HCT116 (cell line): ENCODE measurements around the gene CBLB. TPM values are rescaled to one million over a fixed set of nuclear protein-coding genes. Genes with fewer than 3 reads are reported as not detected.

Experiments
- ATAC-seq: fragments of 200-7000 bp; cut with Tn5 transposase; 2 replicates; pipeline ENCODE4 v1.9.1; 2020; ENCODE audit warnings: mild to moderate bottlenecking, moderate library complexity
- BruUV-seq: library from RNA; stranded (reverse); fragments of 400-500 nt; replicated peaks from 2 replicates; lab custom pipeline; 2021; lab: Mats Ljungman, UMichigan
- CTCF ChIA-PET: fragments of 300-600 bp; sonication (Branson Sonifier 250); formaldehyde crosslinking; loops from one replicate; lab custom pipeline; 2021; ENCODE audit warnings: antibody characterized with exemption; lab: Charles Lee
- POLR2A ChIA-PET: fragments of 300-600, 350-600 bp; sonication (Branson Sonifier 250); formaldehyde crosslinking; loops from one replicate; lab custom pipeline; 2021; ENCODE audit warnings: antibody characterized with exemption; lab: Charles Lee
- RAD21 ChIA-PET, 2 experiments: fragments of 300-600 bp; sonication (Branson Sonifier 250); formaldehyde crosslinking; loops; one replicate each; lab custom pipeline; 2023; ENCODE audit warnings: low total read pairs in 2 of 2; ENCODE audit not compliant: uncharacterized antibody in 2 of 2, unreplicated experiment in 2 of 2, low non-redundant PET in 1 of 2; lab: Charles Lee
- DNase-seq: peaks from one replicate; pipeline ENCODE4 v3.0.0-alpha.2; 2010; ENCODE audit warnings: low read depth, low spot score
- H2AFZ ChIP-seq: fragments of 200-600 bp; shearing (Covaris generic), sonication (generic); 2 replicates; pipeline ENCODE4 v1.6.1; 2017; ENCODE audit warnings: low read depth, mixed run types, mixed read lengths, antibody characterized with exemption, low read length; ENCODE audit not compliant: poor library complexity, severe bottlenecking
- H3K27ac ChIP-seq: 2 replicates; pipeline ENCODE4 v1.5.1; 2012; ENCODE audit warnings: low read depth, low read length
- H3K27me3 ChIP-seq: fragments of 200-600 bp; sonication (generic); 2 replicates; pipeline ENCODE4 v1.6.1; 2016; ENCODE audit warnings: mixed run types, low read length, mixed read lengths; ENCODE audit not compliant: insufficient read depth
- H3K36me3 ChIP-seq, 2 experiments: fragments of 200-500 bp in 1 of 2; fragments of 200-600 bp in 1 of 2; sonication (Bioruptor generic) in 1 of 2; sonication (generic) in 1 of 2; 2 replicates each; pipeline versions ENCODE4 v1.5.1 to v1.6.1; 2014 to 2016; ENCODE audit warnings: low read length in 2 of 2, inconsistent platforms in 1 of 2, mixed read lengths in 1 of 2, mixed run types in 1 of 2; ENCODE audit not compliant: insufficient read depth in 2 of 2, control insufficient read depth in 1 of 2
- H3K4me1 ChIP-seq, 2 experiments: fragments of 200-600 bp in 1 of 2; sonication (generic) in 1 of 2; 2 replicates each; pipeline versions ENCODE4 v1.5.1 to v1.6.1; 2012 to 2017; ENCODE audit warnings: low read length in 2 of 2, inconsistent platforms in 1 of 2, mild to moderate bottlenecking in 1 of 2, mixed read lengths in 1 of 2, mixed run types in 1 of 2, moderate library complexity in 1 of 2; ENCODE audit not compliant: insufficient read depth in 2 of 2, control insufficient read depth in 1 of 2
- H3K4me2 ChIP-seq: fragments of 200-600 bp; sonication (generic); 2 replicates; pipeline ENCODE4 v1.6.1; 2017; ENCODE audit warnings: mixed run types, low read length, mixed read lengths
- H3K4me3 ChIP-seq, 2 experiments: fragments of 200-600 bp in 1 of 2; sonication (generic) in 1 of 2; replicated peaks in 1 of 2; 2 replicates each; pipeline ENCODE4 v1.5.1; 2011 to 2016; ENCODE audit warnings: low read length in 2 of 2, control low read depth in 1 of 2, low read depth in 1 of 2, mild to moderate bottlenecking in 1 of 2, mixed read lengths in 1 of 2, mixed run types in 1 of 2
- H3K79me2 ChIP-seq: fragments of 200-600 bp; sonication (generic); 2 replicates; pipeline ENCODE4 v1.6.1; 2017; ENCODE audit warnings: mild to moderate bottlenecking, mixed run types, low read length, moderate library complexity, mixed read lengths; ENCODE audit not compliant: insufficient read depth
- H3K9ac ChIP-seq: fragments of 200-600 bp; sonication (generic); 2 replicates; pipeline ENCODE4 v1.6.1; 2016; ENCODE audit warnings: low read length, mixed read lengths
- H3K9me2 ChIP-seq: fragments of 200-600 bp; sonication (generic), shearing (Covaris generic); 2 replicates; pipeline ENCODE4 v1.6.1; 2017; ENCODE audit warnings: mixed run types, mild to moderate bottlenecking, moderate library complexity; ENCODE audit not compliant: insufficient read depth
- H3K9me3 ChIP-seq, 2 experiments: fragments of 200-500 bp in 1 of 2; fragments of 200-600 bp in 1 of 2; sonication (Bioruptor generic) in 1 of 2; sonication (generic) in 1 of 2; 2 replicates each; pipeline ENCODE4 v1.6.1; 2014 to 2017; ENCODE audit warnings: low read length in 2 of 2, mixed read lengths in 2 of 2, inconsistent platforms in 1 of 2, low read depth in 1 of 2, mild to moderate bottlenecking in 1 of 2, mixed run types in 1 of 2, moderate library complexity in 1 of 2; ENCODE audit not compliant: control insufficient read depth in 1 of 2, insufficient read depth in 1 of 2
- H4K20me1 ChIP-seq: fragments of 200-600 bp; sonication (generic), shearing (Covaris generic); 2 replicates; pipeline ENCODE4 v1.6.1; 2017; ENCODE audit warnings: mixed run types, mild to moderate bottlenecking, moderate library complexity; ENCODE audit not compliant: insufficient read depth
- CBX3 ChIP-seq: IDR thresholded peaks from 2 replicates; pipeline ENCODE4 v1.6.1; 2012; ENCODE audit warnings: low read depth
- ELF1 ChIP-seq: IDR thresholded peaks from 2 replicates; pipeline ENCODE4 v1.6.1; 2012; ENCODE audit warnings: low read depth, borderline replicate concordance
- EZH2phosphoT487 ChIP-seq: fragments of 200-600 bp; IDR thresholded peaks from 2 replicates; pipeline ENCODE4 v1.6.1; 2018; ENCODE audit warnings: antibody characterized with exemption, borderline replicate concordance
- FOSL1 ChIP-seq: IDR thresholded peaks from 2 replicates; pipeline ENCODE4 v1.6.1; 2012; ENCODE audit warnings: low read depth
- POLR2A ChIP-seq: IDR thresholded peaks from 2 replicates; pipeline ENCODE4 v1.7.0; 2011; ENCODE audit warnings: borderline replicate concordance; ENCODE audit not compliant: insufficient read depth, insufficient read length; ENCODE audit errors: extremely low read depth
- RAD21 ChIP-seq: IDR thresholded peaks from 2 replicates; pipeline ENCODE4 v1.6.1; 2012; ENCODE audit warnings: low read depth, mild to moderate bottlenecking
- SIN3A ChIP-seq: IDR thresholded peaks from 2 replicates; pipeline ENCODE4 v1.6.1; 2012; ENCODE audit warnings: low read depth
- SP1 ChIP-seq: IDR thresholded peaks from 2 replicates; pipeline ENCODE4 v1.6.1; 2012; ENCODE audit warnings: low read depth
- SRF ChIP-seq: IDR thresholded peaks from 2 replicates; pipeline ENCODE4 v1.6.1; 2012; ENCODE audit warnings: low read depth
- TCF7L2 ChIP-seq: IDR thresholded peaks from 2 replicates; pipeline ENCODE4 v1.7.0; 2011; ENCODE audit warnings: borderline replicate concordance, inconsistent platforms; ENCODE audit not compliant: insufficient read depth, insufficient read length; ENCODE audit errors: extremely low read depth
- YY1 ChIP-seq: IDR thresholded peaks from 2 replicates; pipeline ENCODE4 v1.6.1; 2011; ENCODE audit warnings: low read length, low read depth, moderate library complexity, mild to moderate bottlenecking; ENCODE audit not compliant: insufficient replicate concordance; ENCODE audit errors: extremely low read depth
- ZFX ChIP-seq: fragments of 450-650 bp; IDR thresholded peaks from 2 replicates; pipeline ENCODE4 v1.6.1; 2017
- ZNF274 ChIP-seq: fragments of 200-500 bp; sonication (Bioruptor generic); IDR thresholded peaks from 2 replicates; pipeline ENCODE4 v1.6.1; 2014; ENCODE audit warnings: mild to moderate bottlenecking, low read depth, low read length, inconsistent platforms
- intact Hi-C: fragments of 100-400 bp; cut with micrococcal nuclease; formaldehyde crosslinking; loops from 2 replicates; pipeline ENCODE4 v1.10.0; 2022
- total RNA-seq: library from RNA; stranded (reverse); gene quantifications from one replicate; pipeline ENCODE4 v1.2.1, GENCODE V29; 2021; ENCODE audit not compliant: unreplicated experiment
- TF ChIP-seq, protein P1 (sequence below): IDR thresholded peaks from 2 replicates; pipeline ENCODE4 v1.6.1; 2012; ENCODE audit warnings: low read depth
- TF ChIP-seq, protein P2 (sequence below): IDR thresholded peaks from 2 replicates; pipeline ENCODE4 v1.6.1; 2012
- TF ChIP-seq, protein P3 (sequence below): IDR thresholded peaks from 2 replicates; pipeline ENCODE4 v1.6.1; 2011; ENCODE audit warnings: mild to moderate bottlenecking, low read length, moderate library complexity; ENCODE audit not compliant: insufficient replicate concordance; ENCODE audit errors: extremely low read depth

The CBLB gene
- total RNA-seq, 1 experiment from 2014 or later, result 10.4 TPM

DNA sequence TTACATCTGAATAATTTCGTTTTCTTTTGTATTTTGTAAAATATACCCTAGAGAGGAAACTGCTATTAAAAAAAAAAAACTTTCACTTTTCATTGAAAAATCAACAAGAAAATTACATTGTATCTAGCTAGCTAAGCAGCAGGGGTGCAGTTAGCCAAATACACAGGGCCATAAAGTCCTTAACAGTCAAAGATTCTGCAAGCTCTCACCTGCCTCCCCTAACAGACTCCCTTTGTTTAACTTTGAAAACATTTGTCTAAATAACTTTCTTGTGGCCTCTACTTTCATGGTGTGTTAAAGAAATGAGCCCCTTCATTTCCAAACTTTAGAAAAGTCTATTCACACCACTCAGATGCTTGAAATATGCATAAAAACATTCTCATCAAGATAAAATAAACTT is 23.3 kb downstream of the CBLB start:
- no TSS peak for BruUV-seq
- H3K4me1 ChIP-seq, result no peaks in the 10 kb centered on the region
- no peaks in the 10 kb centered on the region for H3K36me3 ChIP-seq
- H3K4me2 ChIP-seq, result no peak overlapping the region
- H3K27me3 ChIP-seq, result no peaks in the 10 kb centered on the region
- RAD21 ChIA-PET, result no interaction called here
- H3K4me3 ChIP-seq, result no peak overlapping the region
- no peak overlapping the region for H2AFZ ChIP-seq
- ATAC-seq (no peak), DNase-seq (no peak)
- no peak overlapping the region for H3K27ac ChIP-seq
- H3K79me2 ChIP-seq, result no peaks in the 10 kb centered on the region
- no peaks in the 10 kb centered on the region for H3K9me3 ChIP-seq
- no peaks in the 10 kb centered on the region; the same call in 1 of the 2 replicates for H3K9me2 ChIP-seq
- TF ChIP-seq RAD21 (no peak), ZNF274 (no peak), FOSL1 (no peak), CBX3 (no peak), ELF1 (no peak), SRF (no peak), YY1 (no peak), TCF7L2 (no peak), ZFX (no peak), SP1 (no peak), POLR2A (no peak), EZH2phosphoT487 (no peak), SIN3A (no peak)
- TF ChIP-seq, protein P1, sequence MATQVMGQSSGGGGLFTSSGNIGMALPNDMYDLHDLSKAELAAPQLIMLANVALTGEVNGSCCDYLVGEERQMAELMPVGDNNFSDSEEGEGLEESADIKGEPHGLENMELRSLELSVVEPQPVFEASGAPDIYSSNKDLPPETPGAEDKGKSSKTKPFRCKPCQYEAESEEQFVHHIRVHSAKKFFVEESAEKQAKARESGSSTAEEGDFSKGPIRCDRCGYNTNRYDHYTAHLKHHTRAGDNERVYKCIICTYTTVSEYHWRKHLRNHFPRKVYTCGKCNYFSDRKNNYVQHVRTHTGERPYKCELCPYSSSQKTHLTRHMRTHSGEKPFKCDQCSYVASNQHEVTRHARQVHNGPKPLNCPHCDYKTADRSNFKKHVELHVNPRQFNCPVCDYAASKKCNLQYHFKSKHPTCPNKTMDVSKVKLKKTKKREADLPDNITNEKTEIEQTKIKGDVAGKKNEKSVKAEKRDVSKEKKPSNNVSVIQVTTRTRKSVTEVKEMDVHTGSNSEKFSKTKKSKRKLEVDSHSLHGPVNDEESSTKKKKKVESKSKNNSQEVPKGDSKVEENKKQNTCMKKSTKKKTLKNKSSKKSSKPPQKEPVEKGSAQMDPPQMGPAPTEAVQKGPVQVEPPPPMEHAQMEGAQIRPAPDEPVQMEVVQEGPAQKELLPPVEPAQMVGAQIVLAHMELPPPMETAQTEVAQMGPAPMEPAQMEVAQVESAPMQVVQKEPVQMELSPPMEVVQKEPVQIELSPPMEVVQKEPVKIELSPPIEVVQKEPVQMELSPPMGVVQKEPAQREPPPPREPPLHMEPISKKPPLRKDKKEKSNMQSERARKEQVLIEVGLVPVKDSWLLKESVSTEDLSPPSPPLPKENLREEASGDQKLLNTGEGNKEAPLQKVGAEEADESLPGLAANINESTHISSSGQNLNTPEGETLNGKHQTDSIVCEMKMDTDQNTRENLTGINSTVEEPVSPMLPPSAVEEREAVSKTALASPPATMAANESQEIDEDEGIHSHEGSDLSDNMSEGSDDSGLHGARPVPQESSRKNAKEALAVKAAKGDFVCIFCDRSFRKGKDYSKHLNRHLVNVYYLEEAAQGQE, result no peak
- TF ChIP-seq, protein P2, sequence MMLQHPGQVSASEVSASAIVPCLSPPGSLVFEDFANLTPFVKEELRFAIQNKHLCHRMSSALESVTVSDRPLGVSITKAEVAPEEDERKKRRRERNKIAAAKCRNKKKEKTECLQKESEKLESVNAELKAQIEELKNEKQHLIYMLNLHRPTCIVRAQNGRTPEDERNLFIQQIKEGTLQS, result no peak
- TF ChIP-seq, protein P3, sequence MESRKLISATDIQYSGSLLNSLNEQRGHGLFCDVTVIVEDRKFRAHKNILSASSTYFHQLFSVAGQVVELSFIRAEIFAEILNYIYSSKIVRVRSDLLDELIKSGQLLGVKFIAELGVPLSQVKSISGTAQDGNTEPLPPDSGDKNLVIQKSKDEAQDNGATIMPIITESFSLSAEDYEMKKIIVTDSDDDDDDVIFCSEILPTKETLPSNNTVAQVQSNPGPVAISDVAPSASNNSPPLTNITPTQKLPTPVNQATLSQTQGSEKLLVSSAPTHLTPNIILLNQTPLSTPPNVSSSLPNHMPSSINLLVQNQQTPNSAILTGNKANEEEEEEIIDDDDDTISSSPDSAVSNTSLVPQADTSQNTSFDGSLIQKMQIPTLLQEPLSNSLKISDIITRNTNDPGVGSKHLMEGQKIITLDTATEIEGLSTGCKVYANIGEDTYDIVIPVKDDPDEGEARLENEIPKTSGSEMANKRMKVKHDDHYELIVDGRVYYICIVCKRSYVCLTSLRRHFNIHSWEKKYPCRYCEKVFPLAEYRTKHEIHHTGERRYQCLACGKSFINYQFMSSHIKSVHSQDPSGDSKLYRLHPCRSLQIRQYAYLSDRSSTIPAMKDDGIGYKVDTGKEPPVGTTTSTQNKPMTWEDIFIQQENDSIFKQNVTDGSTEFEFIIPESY, result no peak
- POLR2A ChIA-PET, result no interaction called here
- CTCF ChIA-PET, result no interaction called here
- no peaks in the 10 kb centered on the region for H4K20me1 ChIP-seq
- intact Hi-C loops, result no loop called here
- no peak overlapping the region for H3K9ac ChIP-seq
